Measurements from ENCODE around the gene ZNF76. TPM values are rescaled to one million over a fixed set of nuclear protein-coding genes. Genes with fewer than 3 reads are reported as not detected.

Gene ZNF76
- total and polyA plus RNA-seq, 4 donors: 27.6 to 38.7 (median 33.5) TPM

DNA sequence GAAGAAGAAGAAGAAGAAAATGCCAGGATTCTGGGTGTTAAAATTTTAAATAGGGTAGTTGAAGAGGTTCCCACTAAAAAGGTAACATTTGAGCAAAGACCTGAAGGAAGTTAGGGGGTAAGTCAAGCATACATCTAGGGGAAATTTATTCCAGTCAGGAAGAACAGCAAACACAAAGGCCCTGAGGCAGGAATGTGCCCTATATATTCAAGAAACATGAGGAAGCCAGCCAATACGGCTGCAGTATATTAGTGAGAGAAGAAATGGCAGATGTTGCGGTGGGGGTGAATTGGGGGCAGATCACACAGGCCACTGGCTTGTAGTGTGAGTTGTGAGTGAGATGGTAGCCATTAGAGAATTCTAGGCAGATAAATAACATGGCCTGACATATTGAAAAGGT is 6.0 kb downstream of the ZNF76 start:
- Histone ChIP-seq H3K27me3 (ENCODE audit: control insufficient read depth in 3 of 3, insufficient read depth in 3 of 3, low read length in 2 of 3) (no peaks in the 10 kb centered on the region), H3K36me3 (ENCODE audit: control insufficient read depth in 4 of 4, insufficient read depth in 4 of 4, low read length in 4 of 4) (peaks cover 0 to 2% (median 0%) of the 10 kb centered on the region in 4 donors), H3K4me3 (no peak overlapping the region), H3K27ac (ENCODE audit: low read depth in 1 of 2, low read length in 1 of 2) (peak overlapping the region in 1 of 2 donors; percentile 45), H3K4me1 (ENCODE audit: control insufficient read depth in 5 of 5, insufficient read depth in 5 of 5, low read length in 5 of 5) (peaks cover 0 to 10% (median 0%) of the 10 kb centered on the region in 5 donors), H3K9ac (ENCODE audit: insufficient read depth in 1 of 2, low read length in 2 of 2) (no peak overlapping the region), H3K9me3 (ENCODE audit: control insufficient read depth in 4 of 4, insufficient read depth in 3 of 4, low read length in 3 of 4) (no peaks in the 10 kb centered on the region)
- 87 to 90% methylated on average over 2 of the region's 2 CpGs for WGBS, 2 donors
- DNase-seq (no peak), ATAC-seq (ENCODE audit: insufficient read depth, low FRiP score) (no peak)
- TF ChIP-seq, protein P1, sequence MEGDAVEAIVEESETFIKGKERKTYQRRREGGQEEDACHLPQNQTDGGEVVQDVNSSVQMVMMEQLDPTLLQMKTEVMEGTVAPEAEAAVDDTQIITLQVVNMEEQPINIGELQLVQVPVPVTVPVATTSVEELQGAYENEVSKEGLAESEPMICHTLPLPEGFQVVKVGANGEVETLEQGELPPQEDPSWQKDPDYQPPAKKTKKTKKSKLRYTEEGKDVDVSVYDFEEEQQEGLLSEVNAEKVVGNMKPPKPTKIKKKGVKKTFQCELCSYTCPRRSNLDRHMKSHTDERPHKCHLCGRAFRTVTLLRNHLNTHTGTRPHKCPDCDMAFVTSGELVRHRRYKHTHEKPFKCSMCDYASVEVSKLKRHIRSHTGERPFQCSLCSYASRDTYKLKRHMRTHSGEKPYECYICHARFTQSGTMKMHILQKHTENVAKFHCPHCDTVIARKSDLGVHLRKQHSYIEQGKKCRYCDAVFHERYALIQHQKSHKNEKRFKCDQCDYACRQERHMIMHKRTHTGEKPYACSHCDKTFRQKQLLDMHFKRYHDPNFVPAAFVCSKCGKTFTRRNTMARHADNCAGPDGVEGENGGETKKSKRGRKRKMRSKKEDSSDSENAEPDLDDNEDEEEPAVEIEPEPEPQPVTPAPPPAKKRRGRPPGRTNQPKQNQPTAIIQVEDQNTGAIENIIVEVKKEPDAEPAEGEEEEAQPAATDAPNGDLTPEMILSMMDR (IDR thresholded peaks at IDR 0.05; ENCODE audit: control extremely low read depth, extremely low read depth): no peak

DNA sequence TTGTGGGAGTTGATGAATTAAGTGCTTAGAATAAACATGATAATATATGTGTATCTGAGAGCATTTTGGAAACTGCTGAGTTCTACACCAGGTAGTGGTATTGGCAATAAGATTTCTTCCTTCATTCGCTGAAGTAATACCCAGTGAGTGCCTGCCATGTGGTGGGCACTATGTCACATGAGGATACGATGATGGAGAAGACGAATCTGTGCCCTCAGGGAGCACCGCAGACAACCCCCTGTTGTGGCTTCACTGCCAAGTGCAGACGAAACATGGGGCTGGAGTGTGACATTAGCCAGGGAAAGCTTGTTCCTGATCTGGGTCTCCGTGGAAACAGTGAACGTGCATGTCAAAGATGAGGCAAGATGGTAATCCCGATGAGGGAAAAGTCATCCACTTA is 7.9 kb downstream of the ZNF76 start:
- DNase-seq (no peak), ATAC-seq (ENCODE audit: insufficient read depth, low FRiP score) (no peak)
- peaks cover 0 to 4% (median 0%) of the 10 kb centered on the region in 5 donors for H3K4me1 ChIP-seq (ENCODE audit: control insufficient read depth in 5 of 5, insufficient read depth in 5 of 5, low read length in 5 of 5)
- WGBS, 2 donors: 93 to 94% methylated on average over 8 of the region's 8 CpGs
- H3K27me3 ChIP-seq (ENCODE audit: control insufficient read depth in 3 of 3, insufficient read depth in 3 of 3, low read length in 2 of 3): no peaks in the 10 kb centered on the region
- no peak overlapping the region for H3K27ac ChIP-seq (ENCODE audit: low read depth in 1 of 2, low read length in 1 of 2)
- TF ChIP-seq, protein P1 (IDR thresholded peaks at IDR 0.05; ENCODE audit: control extremely low read depth, extremely low read depth): no peak
- no peak overlapping the region for H3K9ac ChIP-seq (ENCODE audit: insufficient read depth in 1 of 2, low read length in 2 of 2)
- peaks cover 0 to 2% (median under 1%) of the 10 kb centered on the region in 4 donors for H3K36me3 ChIP-seq (ENCODE audit: control insufficient read depth in 4 of 4, insufficient read depth in 4 of 4, low read length in 4 of 4)
- H3K9me3 ChIP-seq (ENCODE audit: control insufficient read depth in 4 of 4, insufficient read depth in 3 of 4, low read length in 3 of 4): no peaks in the 10 kb centered on the region
- no peak overlapping the region for H3K4me3 ChIP-seq

DNA sequence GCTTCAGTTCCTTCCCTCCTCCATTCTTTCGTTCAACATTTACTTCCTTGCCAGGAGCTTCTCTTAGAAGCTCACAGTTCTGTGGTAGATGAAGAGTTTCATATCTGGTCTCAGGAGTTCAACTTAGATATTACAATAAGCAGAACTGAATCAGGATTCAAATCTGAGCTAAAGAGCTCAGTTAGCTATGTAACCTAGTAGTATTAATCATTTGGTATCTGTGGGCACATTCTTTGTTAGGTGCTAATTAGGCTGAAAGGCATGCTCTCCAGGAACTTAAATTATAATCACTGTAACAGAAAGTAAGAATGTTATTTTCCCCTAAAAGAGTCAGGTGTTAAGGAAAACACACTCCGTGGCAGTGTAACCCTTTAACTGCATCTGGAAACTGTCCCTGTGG is 8.4 kb downstream of the ZNF76 start:
- WGBS, 2 donors: 77% methylated on average over 2 of the region's 2 CpGs
- TF ChIP-seq, protein P1 (IDR thresholded peaks at IDR 0.05; ENCODE audit: control extremely low read depth, extremely low read depth): no peak
- H3K27me3 ChIP-seq (ENCODE audit: control insufficient read depth in 3 of 3, insufficient read depth in 3 of 3, low read length in 2 of 3): no peaks in the 10 kb centered on the region
- no peak overlapping the region for H3K27ac ChIP-seq (ENCODE audit: low read depth in 1 of 2, low read length in 1 of 2)
- DNase-seq: no peak
- peaks cover 0 to 2% (median under 1%) of the 10 kb centered on the region in 4 donors for H3K36me3 ChIP-seq (ENCODE audit: control insufficient read depth in 4 of 4, insufficient read depth in 4 of 4, low read length in 4 of 4)
- no peaks in the 10 kb centered on the region for H3K9me3 ChIP-seq (ENCODE audit: control insufficient read depth in 4 of 4, insufficient read depth in 3 of 4, low read length in 3 of 4)
- H3K4me1 ChIP-seq (ENCODE audit: control insufficient read depth in 5 of 5, insufficient read depth in 5 of 5, low read length in 5 of 5): peaks cover 0 to 4% (median 2%) of the 10 kb centered on the region in 5 donors
- H3K9ac ChIP-seq (ENCODE audit: insufficient read depth in 1 of 2, low read length in 2 of 2): no peak overlapping the region
- H3K4me3 ChIP-seq: no peak overlapping the region
- no peak for ATAC-seq (ENCODE audit: insufficient read depth, low FRiP score)

DNA sequence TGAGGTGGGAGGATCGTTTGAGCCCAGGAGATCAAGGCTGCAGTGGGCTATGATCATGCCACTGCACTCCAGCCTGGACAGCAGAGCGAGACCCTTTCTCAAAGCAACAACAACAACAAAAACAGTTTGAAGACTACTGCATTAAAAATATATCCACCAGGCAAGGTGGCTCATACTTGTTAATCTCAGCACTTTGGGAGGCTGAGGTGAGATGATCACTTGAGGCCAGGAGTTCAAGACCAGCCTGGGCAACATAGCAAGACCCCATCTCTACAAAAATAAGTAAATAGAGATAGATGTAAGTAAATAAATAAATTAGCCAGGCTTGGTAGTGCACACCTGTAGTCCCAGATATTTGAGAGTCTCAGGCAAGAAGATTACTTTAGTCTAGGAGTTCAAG is 12.5 kb downstream of the ZNF76 start:
- TF ChIP-seq, protein P1 (IDR thresholded peaks at IDR 0.05; ENCODE audit: control extremely low read depth, extremely low read depth): no peak
- no peak overlapping the region for H3K27ac ChIP-seq (ENCODE audit: low read depth in 1 of 2, low read length in 1 of 2)
- DNase-seq (no peak), ATAC-seq (ENCODE audit: insufficient read depth, low FRiP score) (no peak)
- H3K27me3 ChIP-seq (ENCODE audit: control insufficient read depth in 3 of 3, insufficient read depth in 3 of 3, low read length in 2 of 3): no peaks in the 10 kb centered on the region
- H3K4me3 ChIP-seq: no peak overlapping the region
- H3K4me1 ChIP-seq (ENCODE audit: control insufficient read depth in 5 of 5, insufficient read depth in 5 of 5, low read length in 5 of 5): peaks cover 0 to 7% (median 3%) of the 10 kb centered on the region in 5 donors
- WGBS, 2 donors: 97 to 100% methylated on average over 2 of the region's 2 CpGs
- no peak overlapping the region for H3K9ac ChIP-seq (ENCODE audit: insufficient read depth in 1 of 2, low read length in 2 of 2)
- peaks cover 0 to 2% (median under 1%) of the 10 kb centered on the region in 4 donors for H3K36me3 ChIP-seq (ENCODE audit: control insufficient read depth in 4 of 4, insufficient read depth in 4 of 4, low read length in 4 of 4)
- H3K9me3 ChIP-seq (ENCODE audit: control insufficient read depth in 4 of 4, insufficient read depth in 3 of 4, low read length in 3 of 4): no peaks in the 10 kb centered on the region

Measured in lung (tissue), 12 donors.